GM19023 (cell line): ENCODE measurements around the gene MROH2A.
"Not testable (repeated sequence)": the region's sequence is repeated elsewhere in the genome, so short reads cannot be mapped to it uniquely, and the experiment has no call there.

ENCODE experiments used
- ATAC-seq: cut with Tn5 transposase; IDR thresholded peaks from one replicate; pipeline ENCODE4 v1.9.1; 2021; ENCODE audit warnings: mild to moderate bottlenecking, moderate library complexity; ENCODE audit not compliant: unreplicated experiment

MROH2A gene

GRCh38 chr2:233778030-233778429 is at the start of gene MROH2A:
Gene MROH2A (plus strand): TSS chr2:233778330. CDS start chr2:233779359, 1,029 bp downstream.
- no peak for ATAC-seq

DNA sequence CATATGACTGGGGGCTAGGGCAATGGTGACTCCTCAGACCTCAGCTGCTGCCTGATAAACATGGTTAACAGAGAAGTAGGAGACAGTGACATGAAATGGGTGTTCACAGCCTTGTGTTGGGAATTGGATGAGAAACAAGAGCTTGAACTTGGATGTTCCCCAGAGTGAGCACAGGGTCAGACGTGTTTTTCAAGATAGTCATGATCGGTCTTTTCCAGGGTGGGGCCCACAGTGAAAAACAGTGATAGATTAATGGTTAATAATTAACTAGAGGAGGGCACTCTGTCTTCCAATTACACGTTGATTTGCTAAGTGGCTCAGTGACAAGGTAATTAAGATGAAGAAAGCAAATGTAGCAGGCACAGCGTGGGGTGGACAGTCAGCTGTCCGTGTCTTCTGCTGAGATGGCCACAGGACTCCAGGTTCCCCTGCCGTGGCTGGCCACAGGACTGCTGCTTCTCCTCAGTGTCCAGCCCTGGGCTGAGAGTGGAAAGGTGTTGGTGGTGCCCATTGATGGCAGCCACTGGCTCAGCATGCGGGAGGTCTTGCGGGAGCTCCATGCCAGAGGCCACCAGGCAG is 49.3 kb upstream of the MROH2A start, which contains the start of gene UGT1A3:
Gene UGT1A3, plus strand, starts transcription at position 320 of the 579 bp plus-strand sequence. Its CDS starts 85 bp downstream, at position 405.
- no peak for ATAC-seq

DNA sequence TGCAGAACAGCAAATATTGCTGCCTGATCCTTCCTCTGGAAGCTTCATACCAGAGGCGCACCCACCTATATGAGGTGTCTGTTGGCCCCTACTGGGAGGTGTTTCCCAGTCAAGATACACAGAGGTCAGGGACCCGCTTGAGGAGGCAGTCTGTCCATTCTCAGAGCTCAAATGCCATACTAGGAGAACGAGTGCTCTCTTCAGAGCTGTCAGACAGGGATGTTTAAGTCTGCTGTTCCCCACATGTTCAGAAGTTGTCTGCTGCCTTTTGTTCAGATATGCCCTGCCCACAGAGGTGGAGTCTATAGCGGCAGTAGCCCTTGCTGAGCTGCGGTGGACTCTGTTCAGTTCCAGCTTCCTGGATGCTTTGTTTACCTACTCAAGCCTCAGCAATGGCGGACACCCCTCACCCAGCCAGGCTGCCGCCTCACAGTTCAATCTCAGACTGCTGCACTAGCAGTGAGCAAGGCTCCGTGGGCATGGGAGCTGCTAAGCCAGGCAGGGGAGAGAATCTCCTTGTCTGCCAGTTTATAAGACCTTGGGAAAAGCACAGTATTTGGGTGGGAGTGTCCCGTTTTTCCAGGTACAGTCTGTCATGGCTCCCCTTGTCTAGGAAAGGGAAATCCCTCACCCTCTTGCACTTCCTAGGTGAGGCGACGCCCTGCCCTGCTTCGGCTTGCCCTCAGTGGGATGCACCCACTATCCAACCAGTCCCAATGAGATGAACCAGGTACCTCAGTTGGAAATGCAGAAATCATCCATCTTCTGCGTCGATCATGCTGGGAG is 41.1 kb upstream of the MROH2A start:
- ATAC-seq = not testable (repeated sequence)

- ATAC-seq = no peak
Measured at GRCh38 chr2:233740870-233741269, 37.3 kb upstream of the MROH2A start.

DNA sequence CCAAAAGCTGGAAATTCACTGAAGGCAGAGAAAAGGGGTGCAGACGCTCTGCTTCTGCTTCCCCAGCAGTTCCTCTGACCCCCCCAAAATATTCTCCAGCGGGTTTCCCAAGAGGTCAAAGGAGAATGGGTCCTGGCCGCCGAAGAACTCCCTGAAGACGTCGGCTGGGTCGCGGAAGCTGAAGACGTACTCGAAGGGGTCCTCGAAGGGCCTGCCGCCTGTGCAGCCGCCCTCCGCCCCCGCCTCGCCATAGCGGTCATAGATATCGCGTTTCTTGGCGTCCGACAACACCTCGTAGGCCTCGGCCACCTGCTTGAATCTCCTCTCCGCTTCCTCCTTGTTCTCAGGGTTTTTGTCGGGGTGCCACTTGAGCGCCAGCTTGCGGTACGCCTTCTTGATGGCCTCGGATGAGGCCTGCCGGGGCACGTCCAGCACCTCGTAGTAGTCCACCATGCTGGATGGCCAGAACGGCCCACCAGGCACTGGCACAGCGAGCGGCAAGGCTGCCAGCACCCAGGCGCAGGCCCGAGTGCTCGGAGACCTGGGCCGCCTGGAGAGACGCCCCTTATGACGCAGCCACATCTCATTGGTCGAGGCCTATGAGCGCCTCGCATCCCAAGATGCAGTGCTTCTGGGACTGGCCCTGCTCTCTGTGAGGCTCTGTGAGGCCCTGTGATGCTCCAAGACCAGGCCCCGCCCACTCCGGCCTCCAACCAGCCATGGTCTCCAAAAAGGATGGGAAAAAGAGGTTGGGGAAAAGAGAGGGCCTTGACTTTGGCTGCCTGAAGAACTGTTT is 34.5 kb upstream of the MROH2A start:
- ATAC-seq = no peak

DNA sequence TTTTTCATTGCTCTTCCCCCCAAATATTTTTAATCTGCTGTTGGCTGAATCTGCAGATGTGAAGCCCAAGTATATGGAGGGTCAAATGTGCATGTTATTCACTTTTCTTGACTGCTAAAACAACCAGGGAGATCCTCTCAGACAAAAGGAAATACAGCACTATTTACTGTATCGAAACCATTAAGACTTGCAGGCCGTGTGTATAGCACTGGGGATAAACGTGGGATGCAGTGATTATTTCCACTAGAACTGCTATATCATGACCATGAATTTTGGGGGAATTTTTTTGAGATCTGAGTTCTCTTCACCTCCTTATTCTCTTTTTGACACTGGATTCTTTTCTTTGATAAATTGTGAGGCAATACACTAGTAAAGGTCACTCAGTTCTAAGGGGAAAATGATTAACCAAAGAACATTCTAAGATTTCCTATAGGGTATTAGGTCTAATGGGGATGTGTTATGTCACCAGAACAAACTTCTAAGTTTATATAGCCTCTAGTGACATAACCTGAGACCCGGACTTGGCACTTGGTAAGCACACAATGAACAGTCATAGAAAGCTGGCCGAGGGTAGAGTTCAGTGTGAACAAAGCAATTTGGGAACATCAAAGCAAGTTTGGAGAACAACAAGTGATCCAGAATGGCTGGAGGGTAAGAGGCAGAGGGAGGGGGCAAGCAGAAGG is 32.9 kb upstream of the MROH2A start:
- no peak for ATAC-seq

DNA sequence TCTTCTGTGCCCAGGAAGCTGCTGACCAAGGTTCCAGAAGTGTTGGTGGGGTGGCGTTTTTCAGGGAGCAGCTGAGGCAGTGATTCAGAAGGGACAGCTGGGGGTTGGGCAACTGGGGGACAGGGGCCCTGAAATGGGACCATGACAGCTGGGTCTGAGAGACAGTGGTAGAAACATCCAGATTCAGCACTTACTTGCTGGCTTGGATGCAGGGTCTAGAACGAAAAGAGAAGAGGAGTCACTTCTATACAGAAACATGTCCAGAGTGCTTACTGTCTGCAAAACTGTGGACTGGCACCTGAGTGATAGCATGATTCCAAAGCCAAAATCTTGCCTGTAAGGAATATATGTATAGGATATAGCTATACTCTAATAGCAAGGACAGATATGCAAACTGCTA is 32.3 kb upstream of the MROH2A start:
- not testable (repeated sequence) for ATAC-seq

DNA sequence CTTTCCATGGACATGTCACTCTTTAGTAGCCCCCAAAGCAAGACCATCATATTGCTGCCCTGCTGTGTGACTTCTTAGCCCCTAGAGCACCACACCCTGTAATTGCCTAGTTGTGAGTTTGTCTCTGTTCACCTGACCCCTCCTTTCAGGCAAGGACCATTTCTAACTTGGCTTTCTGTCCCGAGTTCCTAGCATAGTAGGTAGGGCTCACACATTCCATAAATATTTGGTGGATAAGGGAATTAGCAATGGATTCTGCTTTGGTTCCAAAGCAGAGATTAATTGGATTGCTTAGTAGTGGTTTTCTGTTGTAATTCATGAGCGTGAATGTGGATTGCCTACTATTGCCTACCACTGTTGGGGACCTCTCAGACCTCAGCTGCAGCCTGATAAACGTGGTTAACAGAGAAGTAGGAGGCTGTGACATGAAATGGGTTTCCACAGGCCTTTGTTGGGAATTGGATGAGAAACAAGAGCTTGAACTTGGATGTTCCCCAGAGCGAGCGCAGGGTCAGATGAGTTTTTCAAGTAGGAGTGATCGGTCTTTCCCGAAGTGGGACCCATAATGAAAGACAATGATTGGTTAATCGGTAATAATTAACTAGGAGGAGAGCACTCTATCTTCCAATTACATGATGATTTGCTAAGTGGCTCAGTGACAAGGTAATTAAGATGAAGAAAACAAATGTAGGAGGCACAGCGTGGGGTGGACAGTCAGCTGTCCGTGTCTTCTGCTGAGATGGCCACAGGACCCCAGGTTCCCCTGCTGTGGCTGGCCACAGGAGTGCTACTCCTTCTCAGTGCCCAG is 31.5 kb upstream of the MROH2A start:
- ATAC-seq = no peak

- ATAC-seq = no peak
Measured at GRCh38 chr2:233747283-233747544, 30.9 kb upstream of the MROH2A start.

DNA sequence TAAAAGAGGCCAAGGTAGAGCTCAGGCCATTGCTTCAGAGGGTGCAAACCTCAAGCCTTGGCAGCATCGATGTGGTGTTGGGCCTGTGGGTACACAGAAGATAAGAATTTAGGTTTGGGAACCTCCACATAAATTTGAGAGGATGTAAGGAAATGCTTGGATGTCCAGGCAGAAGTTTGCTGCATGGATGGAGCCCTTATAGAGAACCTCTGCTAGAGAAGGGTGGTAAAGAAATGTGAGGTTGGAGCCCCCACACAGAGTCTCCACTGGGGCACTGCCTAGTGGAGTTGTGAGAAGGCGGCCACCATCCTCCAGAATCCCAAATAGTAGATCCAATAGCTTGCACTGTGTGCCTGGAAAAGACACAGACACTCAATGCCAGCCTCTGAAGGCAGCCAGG is 27.4 kb upstream of the MROH2A start:
- ATAC-seq = not testable (repeated sequence)

- not testable (repeated sequence) for ATAC-seq
Measured at GRCh38 chr2:233751212-233752009, 26.7 kb upstream of the MROH2A start.

DNA sequence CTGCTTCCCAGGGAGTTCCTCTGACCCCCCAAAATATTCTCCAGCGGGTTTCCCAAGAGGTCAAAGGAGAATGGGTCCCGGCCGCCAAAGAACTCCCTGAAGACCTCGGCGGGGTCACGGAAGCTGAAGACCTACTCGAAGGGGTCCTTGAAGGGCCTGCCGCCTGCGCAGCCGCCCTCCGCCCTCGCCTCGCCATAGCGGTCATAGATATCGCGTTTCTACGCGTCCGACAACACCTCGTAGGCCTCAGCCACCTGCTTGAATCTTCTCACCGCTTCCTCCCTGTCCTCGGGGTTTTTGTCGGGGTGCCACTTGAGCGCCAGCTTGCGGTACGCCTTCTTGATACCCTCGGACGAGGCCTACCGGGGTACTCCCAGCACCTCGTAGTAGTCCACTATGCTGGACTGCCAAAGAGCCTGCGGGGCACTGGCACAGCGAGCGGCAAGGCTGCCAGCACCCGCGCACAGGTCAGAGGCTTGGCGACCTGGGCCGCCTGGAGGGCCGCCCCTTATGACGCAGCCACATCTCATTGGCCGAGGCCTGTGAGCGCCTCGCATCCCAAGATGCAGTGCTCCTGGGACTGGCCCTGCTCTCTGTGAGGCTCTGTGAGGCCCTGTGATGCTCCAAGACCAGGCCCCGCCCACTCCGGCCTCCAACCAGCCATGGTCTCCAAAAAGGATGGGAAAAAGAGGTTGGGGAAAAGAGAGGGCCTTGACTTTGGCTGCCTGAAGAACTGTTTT is 23.1 kb upstream of the MROH2A start:
- ATAC-seq = no peak

- ATAC-seq = no peak
Measured at GRCh38 chr2:233756429-233757081, 21.6 kb upstream of the MROH2A start.

DNA sequence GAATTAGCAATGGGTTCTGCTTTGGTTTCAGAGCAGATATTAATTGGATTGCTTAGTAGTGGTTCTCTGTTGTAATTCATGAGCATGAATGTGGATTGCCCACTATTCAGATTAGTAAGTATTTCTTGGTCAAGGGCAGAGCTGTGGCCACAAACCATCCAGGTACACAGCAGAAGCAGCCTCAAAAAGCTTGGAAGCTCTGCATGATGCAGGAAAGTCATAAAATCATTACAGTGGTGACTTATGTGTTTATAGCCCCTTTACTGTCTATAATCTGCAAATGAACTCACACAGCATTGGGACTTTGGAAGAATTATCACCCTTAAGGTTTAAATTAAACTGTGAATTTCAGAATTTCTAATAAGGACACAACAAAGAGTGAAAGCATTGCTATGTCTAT is 20.0 kb upstream of the MROH2A start:
- ATAC-seq = no peak

GRCh38 chr2:233758849-233759248 is 19.3 kb upstream of the MROH2A start:
- no peak for ATAC-seq

- no peak for ATAC-seq
Measured at GRCh38 chr2:233760043-233760442, 18.1 kb upstream of the MROH2A start, which contains the start of gene UGT1A1. Gene UGT1A1 (plus strand): TSS chr2:233760270. CDS start chr2:233760288, 18 bp downstream.

GRCh38 chr2:233761040-233761769 is 16.9 kb upstream of the MROH2A start:
- no peak for ATAC-seq

GRCh38 chr2:233764264-233764663 is 13.9 kb upstream of the MROH2A start:
- ATAC-seq = no peak
